BLaER1 (cell line): ENCODE measurements around the gene PSEN1.
"Not testable (repeated sequence)": the region's sequence is repeated elsewhere in the genome, so short reads cannot be mapped to it uniquely, and the experiment has no call there.

ENCODE experiments used
- H3K27ac ChIP-seq: shearing (Covaris generic); formaldehyde crosslinking; 2 replicates; pipeline ENCODE4 v1.8.1; 2022
- H3K27me3 ChIP-seq: shearing (Covaris generic); formaldehyde crosslinking; 2 replicates; pipeline ENCODE4 v1.8.1; 2022
- H3K36me3 ChIP-seq: shearing (Covaris generic); formaldehyde crosslinking; 2 replicates; pipeline ENCODE4 v1.8.1; 2022
- H3K4me1 ChIP-seq: shearing (Covaris generic); formaldehyde crosslinking; 2 replicates; pipeline ENCODE4 v1.8.1; 2022
- H3K4me2 ChIP-seq: shearing (Covaris generic); formaldehyde crosslinking; 2 replicates; pipeline ENCODE4 v1.8.1; 2022
- H3K4me3 ChIP-seq: shearing (Covaris generic); formaldehyde crosslinking; 2 replicates; pipeline ENCODE4 v1.8.1; 2022
- H3K9ac ChIP-seq: shearing (Covaris generic); formaldehyde crosslinking; 2 replicates; pipeline ENCODE4 v1.8.1; 2022
- H3K9me3 ChIP-seq: shearing (Covaris generic); formaldehyde crosslinking; 2 replicates; pipeline ENCODE4 v1.8.1; 2022
- H4K20me1 ChIP-seq: shearing (Covaris generic); formaldehyde crosslinking; 2 replicates; pipeline ENCODE4 v1.8.1; 2022
- Cebpa-rat ChIP-seq: shearing (Covaris generic); IDR thresholded peaks from 2 replicates; pipeline ENCODE4 v1.8.1; 2022

PSEN1 gene

DNA sequence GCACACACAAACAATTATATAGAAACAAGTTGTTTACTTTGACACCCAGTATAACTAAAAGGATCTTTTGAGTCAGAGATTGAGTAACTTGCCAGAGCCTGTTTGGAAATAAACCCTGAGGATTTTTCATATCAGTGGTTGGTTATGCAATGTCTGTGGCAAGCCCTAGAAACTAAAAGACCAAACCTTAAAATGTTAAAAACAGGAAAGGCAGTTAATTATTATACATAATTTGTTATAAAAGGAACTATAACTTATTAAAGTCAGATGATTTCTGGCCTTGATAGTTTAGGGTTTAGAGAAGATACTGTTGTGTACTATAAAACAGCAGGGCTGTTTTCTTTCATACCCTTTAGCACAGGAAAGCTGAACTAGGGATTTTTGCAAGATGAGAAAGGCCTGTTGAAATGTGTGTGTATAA lies 44.1 kb downstream of the PSEN1 start:
- Histone ChIP-seq H4K20me1 (no peaks in the 10 kb centered on the region), H3K9me3 (no peaks in the 10 kb centered on the region), H3K27ac (no peak overlapping the region), H3K4me1 (no peaks in the 10 kb centered on the region), H3K27me3 (no peaks in the 10 kb centered on the region), H3K9ac (no peak overlapping the region), H3K36me3 (peaks cover 65% of the 10 kb centered on the region), H3K4me2 (no peak overlapping the region), H3K4me3 (no peak overlapping the region)
- TF ChIP-seq Cebpa-rat, result no peak

GRCh38 chr14:73180969-73181368 lies 44.7 kb downstream of the PSEN1 start:
- not testable (repeated sequence) for H3K9me3 ChIP-seq, H3K9ac ChIP-seq, H3K27me3 ChIP-seq, H4K20me1 ChIP-seq, H3K4me2 ChIP-seq, H3K27ac ChIP-seq, H3K4me1 ChIP-seq, H3K4me3 ChIP-seq
- H3K36me3 ChIP-seq, result peaks cover 68% of the 10 kb centered on the region

DNA sequence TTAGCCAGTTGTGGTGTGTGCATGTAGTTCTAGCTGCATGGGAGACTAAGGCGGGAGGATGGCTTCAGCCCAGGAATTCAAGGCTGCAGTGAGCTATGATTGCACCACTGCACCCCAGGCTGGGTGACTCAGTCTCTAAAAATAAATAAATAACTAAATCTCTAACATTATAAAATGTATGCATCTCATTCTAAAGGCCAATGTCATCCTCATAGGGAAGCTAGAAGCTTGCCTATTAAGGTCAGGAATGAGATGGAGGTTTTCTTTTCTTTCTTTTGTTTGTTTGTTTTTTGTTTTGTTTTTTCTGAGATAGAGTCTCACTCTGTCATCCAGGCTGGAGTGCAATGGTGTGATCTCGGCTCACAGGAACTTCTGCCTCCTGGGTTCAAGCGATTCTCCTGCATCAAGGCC lies 52.2 kb downstream of the PSEN1 start:
- H3K4me3 ChIP-seq, result no peak overlapping the region
- H3K27ac ChIP-seq, result no peak overlapping the region
- peaks cover 73% of the 10 kb centered on the region for H3K36me3 ChIP-seq
- no peak for TF ChIP-seq Cebpa-rat
- no peak overlapping the region for H3K9ac ChIP-seq
- no peaks in the 10 kb centered on the region for H3K4me1 ChIP-seq
- no peak overlapping the region for H3K4me2 ChIP-seq
- H3K9me3 ChIP-seq, result no peaks in the 10 kb centered on the region
- H3K27me3 ChIP-seq, result no peaks in the 10 kb centered on the region
- no peaks in the 10 kb centered on the region for H4K20me1 ChIP-seq

GRCh38 chr14:73189651-73190050 lies 53.3 kb downstream of the PSEN1 start:
- H3K36me3 ChIP-seq, result peaks cover 84% of the 10 kb centered on the region
- no peak for TF ChIP-seq Cebpa-rat

GRCh38 chr14:73191441-73191840 lies 55.1 kb downstream of the PSEN1 start:
- Histone ChIP-seq H3K36me3 (peaks cover 87% of the 10 kb centered on the region), H3K27ac (no peak overlapping the region), H3K4me2 (no peak overlapping the region), H3K4me1 (no peaks in the 10 kb centered on the region), H4K20me1 (no peaks in the 10 kb centered on the region), H3K9me3 (no peaks in the 10 kb centered on the region), H3K4me3 (no peak overlapping the region), H3K27me3 (no peaks in the 10 kb centered on the region), H3K9ac (no peak overlapping the region)
- TF ChIP-seq Cebpa-rat, result no peak

More at GRCh38 chr14:73189651-73190050, 53.3 kb downstream of the PSEN1 start:
- H3K9me3 ChIP-seq, result no peaks in the 10 kb centered on the region
- no peaks in the 10 kb centered on the region for H3K27me3 ChIP-seq
- H3K4me2 ChIP-seq, result no peak overlapping the region
- no peaks in the 10 kb centered on the region for H3K4me1 ChIP-seq
- H4K20me1 ChIP-seq, result no peaks in the 10 kb centered on the region
- no peak overlapping the region for H3K27ac ChIP-seq
- H3K4me3 ChIP-seq, result no peak overlapping the region
- no peak overlapping the region for H3K9ac ChIP-seq

GRCh38 chr14:73194306-73194705 lies 58.0 kb downstream of the PSEN1 start:
- H3K36me3 ChIP-seq, result peaks cover 87% of the 10 kb centered on the region
- not testable (repeated sequence) for H3K27ac ChIP-seq, H4K20me1 ChIP-seq, H3K27me3 ChIP-seq, H3K9me3 ChIP-seq, H3K9ac ChIP-seq, H3K4me3 ChIP-seq, H3K4me2 ChIP-seq, H3K4me1 ChIP-seq

GRCh38 chr14:73198253-73198652 lies 61.9 kb downstream of the PSEN1 start:
- no peaks in the 10 kb centered on the region for H3K9me3 ChIP-seq
- no peak overlapping the region for H3K27ac ChIP-seq
- no peak overlapping the region for H3K4me3 ChIP-seq
- peaks cover 87% of the 10 kb centered on the region for H3K36me3 ChIP-seq
- H3K4me2 ChIP-seq, result no peak overlapping the region
- H3K4me1 ChIP-seq, result no peaks in the 10 kb centered on the region
- TF ChIP-seq Cebpa-rat, result no peak
- H4K20me1 ChIP-seq, result no peaks in the 10 kb centered on the region
- no peak overlapping the region for H3K9ac ChIP-seq
- no peaks in the 10 kb centered on the region for H3K27me3 ChIP-seq

DNA sequence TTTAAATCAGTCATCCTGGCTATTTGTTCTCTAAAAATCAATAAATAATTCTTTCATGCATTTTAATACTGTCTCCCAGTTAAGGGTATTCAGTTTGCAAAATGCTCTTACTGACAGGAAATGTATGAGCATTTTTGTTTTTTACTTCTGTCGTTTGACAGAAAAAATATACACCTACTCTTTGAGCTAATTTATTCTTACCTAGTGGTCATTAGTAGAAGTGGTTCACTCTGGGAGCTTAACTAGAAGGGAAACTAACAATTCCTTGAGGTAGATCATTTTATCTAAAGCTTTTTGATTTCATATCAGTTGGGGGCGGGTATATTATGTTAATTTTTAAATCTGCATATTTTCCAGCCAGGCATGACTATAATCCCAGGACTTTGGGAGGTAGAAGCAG lies 67.2 kb downstream of the PSEN1 start:
- Histone ChIP-seq H3K27ac (no peak overlapping the region), H3K9me3 (peaks cover 19% of the 10 kb centered on the region), H3K4me2 (no peak overlapping the region), H3K9ac (no peak overlapping the region), H4K20me1 (no peaks in the 10 kb centered on the region), H3K36me3 (peaks cover 91% of the 10 kb centered on the region), H3K4me1 (no peaks in the 10 kb centered on the region), H3K27me3 (no peaks in the 10 kb centered on the region), H3K4me3 (no peak overlapping the region)
- no peak for TF ChIP-seq Cebpa-rat

DNA sequence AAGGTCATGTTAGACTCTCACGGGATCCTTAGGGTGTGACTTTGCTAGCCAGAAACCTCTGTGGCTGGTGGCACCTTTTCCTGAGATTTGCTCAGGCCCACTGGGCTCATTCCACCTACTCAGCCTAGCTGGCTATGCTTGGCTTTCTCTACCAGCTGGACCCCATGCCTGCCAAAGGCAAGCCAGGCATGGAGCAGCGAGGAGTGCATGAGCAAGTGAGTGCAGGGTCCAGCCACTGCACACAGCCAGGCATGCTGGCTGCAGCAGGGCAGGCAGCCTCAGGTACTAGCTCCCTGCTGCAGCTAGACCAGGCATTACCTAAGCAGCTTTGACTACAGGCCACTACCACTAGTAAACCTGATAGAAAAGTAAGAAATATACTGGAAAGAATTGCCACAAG lies 71.3 kb downstream of the PSEN1 start:
- peaks cover 87% of the 10 kb centered on the region for H3K36me3 ChIP-seq
- H3K9ac ChIP-seq, result no peak overlapping the region
- H3K27ac ChIP-seq, result no peak overlapping the region
- no peaks in the 10 kb centered on the region for H3K4me1 ChIP-seq
- 0 out of 2 replicates have a peak overlapping the region, but pooled peaks have one; percentile 3 for H3K4me3 ChIP-seq
- peaks cover 26% of the 10 kb centered on the region for H3K9me3 ChIP-seq
- no peaks in the 10 kb centered on the region for H4K20me1 ChIP-seq
- no peaks in the 10 kb centered on the region for H3K27me3 ChIP-seq
- no peak overlapping the region for H3K4me2 ChIP-seq
- no peak for TF ChIP-seq Cebpa-rat

- Histone ChIP-seq H3K27me3 (no peaks in the 10 kb centered on the region), H3K9me3 (peaks cover 26% of the 10 kb centered on the region), H3K4me3 (peak overlapping the region; percentile 11; the same call in 1 of the 2 replicates), H3K9ac (no peak overlapping the region), H3K27ac (no peak overlapping the region), H3K4me1 (no peaks in the 10 kb centered on the region), H3K36me3 (peaks cover 88% of the 10 kb centered on the region), H4K20me1 (no peaks in the 10 kb centered on the region), H3K4me2 (no peak overlapping the region)
- TF ChIP-seq Cebpa-rat, result no peak
Observed at GRCh38 chr14:73208390-73208789, 72.1 kb downstream of the PSEN1 start.

- Histone ChIP-seq H3K4me2 (no peak overlapping the region), H3K9ac (no peak overlapping the region), H3K36me3 (peaks cover 90% of the 10 kb centered on the region), H4K20me1 (no peaks in the 10 kb centered on the region), H3K27me3 (no peaks in the 10 kb centered on the region), H3K4me3 (peak overlapping the region; percentile 11; the same call in 1 of the 2 replicates), H3K4me1 (no peaks in the 10 kb centered on the region), H3K27ac (no peak overlapping the region), H3K9me3 (peaks cover 26% of the 10 kb centered on the region)
- no peak for TF ChIP-seq Cebpa-rat
Observed at GRCh38 chr14:73208846-73209245, 72.5 kb downstream of the PSEN1 start.
